ENCODE results near the gene HIP1. TPM values are rescaled to one million over a fixed set of nuclear protein-coding genes. Genes with fewer than 3 reads are reported as not detected.
"Not testable (repeated sequence)": the region's sequence is repeated elsewhere in the genome, so short reads cannot be mapped to it uniquely, and the experiment has no call there.

Gene HIP1
- total and polyA plus RNA-seq, 7 experiments from 2014 or later: 0.78 to 14.6 (median 1.7) TPM; not detected in 1

DNA sequence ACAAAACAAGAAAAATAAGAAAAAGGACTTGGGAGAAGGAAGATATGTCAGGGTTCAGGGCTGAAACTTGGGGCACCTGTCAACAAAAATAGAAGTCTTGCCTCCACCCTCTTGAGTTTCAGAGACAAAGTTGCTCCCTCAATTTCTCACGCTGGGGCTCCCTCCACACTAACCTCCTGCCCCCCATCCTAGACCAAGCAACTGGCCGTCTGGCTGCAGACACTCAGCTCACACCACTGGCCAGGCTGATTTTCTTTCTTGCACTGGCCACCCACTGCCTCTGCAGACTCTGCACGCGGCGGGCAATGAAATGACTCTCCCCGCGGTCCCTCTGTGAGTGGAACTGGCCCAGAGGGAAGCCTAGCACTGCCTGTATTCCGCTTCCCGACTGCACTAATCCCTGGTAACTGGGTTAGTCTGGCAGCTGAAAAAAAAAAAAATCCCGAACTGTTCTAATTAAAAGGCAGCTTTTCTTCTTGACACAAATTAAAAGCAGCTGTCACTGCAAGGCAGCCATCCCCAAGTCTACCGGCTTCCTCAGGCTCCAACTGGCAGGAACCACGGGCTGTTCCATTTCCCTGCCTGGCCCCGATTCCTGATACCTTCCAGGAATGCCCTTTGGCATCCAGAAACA lies 163.1 kb downstream of the HIP1 start:
- Histone ChIP-seq H3K36me3 (ENCODE audit: control insufficient read depth in 2 of 3, insufficient read depth in 3 of 3, low read length in 3 of 3) (no peaks in the 10 kb centered on the region), H3K27me3 (ENCODE audit: control insufficient read depth in 2 of 2, insufficient read depth in 2 of 2, low read length in 2 of 2) (no peaks in the 10 kb centered on the region), H3K9me3 (ENCODE audit: control insufficient read depth in 2 of 3, low read length in 3 of 3) (no peaks in the 10 kb centered on the region), H3K27ac (ENCODE audit: low read depth, low read length) (no peak overlapping the region), H3K4me3 (ENCODE audit: low read length) (no peak overlapping the region), H3K4me1 (ENCODE audit: control insufficient read depth in 2 of 2, insufficient read depth in 2 of 2, low read length in 2 of 2) (no peaks in the 10 kb centered on the region)
- no peak for ATAC-seq
- Mint-ChIP-seq H3K4me1 (no peaks in the 10 kb centered on the region), H3K27ac (peak overlapping the region in 1 of 9 donors; percentile 20), H3K36me3 (no peaks in the 10 kb centered on the region), H3K9me3 (no peaks in the 10 kb centered on the region), H3K4me3 (no peak overlapping the region), H3K27me3 (peaks cover 0 to 2% (median 0%) of the 10 kb centered on the region in 5 donors)
- no peak for DNase-seq
- POLR2A ChIA-PET: no interaction called here
- intact Hi-C loops (cut with micrococcal nuclease): no loop called here
- CTCF ChIA-PET: no interaction called here

- no peaks in the 10 kb centered on the region for H3K36me3 Mint-ChIP-seq
- H3K27me3 Mint-ChIP-seq: peaks cover 0 to 2% (median 0%) of the 10 kb centered on the region in 5 donors
- DNase-seq (no peak), ATAC-seq (no peak)
- Histone ChIP-seq H3K27me3 (ENCODE audit: control insufficient read depth in 2 of 2, insufficient read depth in 2 of 2, low read length in 2 of 2) (no peaks in the 10 kb centered on the region), H3K4me1 (ENCODE audit: control insufficient read depth in 2 of 2, insufficient read depth in 2 of 2, low read length in 2 of 2) (no peaks in the 10 kb centered on the region), H3K27ac (ENCODE audit: low read depth, low read length) (no peak overlapping the region), H3K36me3 (ENCODE audit: control insufficient read depth in 2 of 3, insufficient read depth in 3 of 3, low read length in 3 of 3) (no peaks in the 10 kb centered on the region), H3K4me3 (ENCODE audit: low read length) (no peak overlapping the region), H3K9me3 (ENCODE audit: control insufficient read depth in 2 of 3, low read length in 3 of 3) (no peaks in the 10 kb centered on the region)
- ChIA-PET POLR2A (no interaction called here), CTCF (interaction anchor here (0.5 kb wide), 1 partner anchor 110 kb away, joined by 3 read pairs; no protein-coding TSS in a partner anchor)
- H3K9me3 Mint-ChIP-seq: no peaks in the 10 kb centered on the region
- H3K27ac Mint-ChIP-seq: peak overlapping the region in 1 of 9 donors; percentile 30
- no peak overlapping the region for H3K4me3 Mint-ChIP-seq
- intact Hi-C loops (cut with micrococcal nuclease): no loop called here
- H3K4me1 Mint-ChIP-seq: no peaks in the 10 kb centered on the region
These were observed 165.2 kb downstream of the HIP1 start for GRCh38 chr7:75573477-75574019.

DNA sequence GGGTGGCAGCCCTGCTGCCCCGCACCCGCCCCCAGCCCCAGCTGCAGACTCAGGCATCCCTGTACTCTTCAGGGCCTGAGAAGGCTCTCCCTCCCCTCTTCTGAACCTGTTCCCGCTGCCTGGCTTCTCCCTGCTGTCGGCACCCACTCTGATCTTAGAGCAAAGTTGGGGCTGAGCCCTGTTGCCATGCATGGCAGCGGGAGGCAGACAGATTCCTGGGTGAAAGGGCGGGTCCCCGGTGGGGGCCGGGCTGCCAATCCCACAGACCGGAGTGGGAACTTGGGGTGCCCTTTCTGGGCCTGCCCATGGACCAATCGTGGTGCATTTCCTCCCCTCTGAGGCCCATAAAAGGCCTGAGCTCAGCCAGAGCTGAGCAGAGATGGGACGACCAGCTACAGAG lies 165.9 kb downstream of the HIP1 start:
- DNase-seq: no peak
- Histone ChIP-seq H3K27ac (ENCODE audit: low read depth, low read length) (no peak overlapping the region), H3K9me3 (ENCODE audit: control insufficient read depth in 2 of 3, low read length in 3 of 3) (no peaks in the 10 kb centered on the region), H3K36me3 (ENCODE audit: control insufficient read depth in 2 of 3, insufficient read depth in 3 of 3, low read length in 3 of 3) (no peaks in the 10 kb centered on the region), H3K27me3 (ENCODE audit: control insufficient read depth in 2 of 2, insufficient read depth in 2 of 2, low read length in 2 of 2) (no peaks in the 10 kb centered on the region), H3K4me1 (ENCODE audit: control insufficient read depth in 2 of 2, insufficient read depth in 2 of 2, low read length in 2 of 2) (no peaks in the 10 kb centered on the region), H3K4me3 (ENCODE audit: low read length) (no peak overlapping the region)
- H3K27me3 Mint-ChIP-seq: peaks cover 0 to 2% (median 0%) of the 10 kb centered on the region in 5 donors
- H3K9me3 Mint-ChIP-seq: no peaks in the 10 kb centered on the region
- ChIA-PET POLR2A (no interaction called here), CTCF (no interaction called here)
- H3K4me1 Mint-ChIP-seq: no peaks in the 10 kb centered on the region
- H3K36me3 Mint-ChIP-seq: no peaks in the 10 kb centered on the region
- intact Hi-C loops (cut with micrococcal nuclease): no loop called here
- ATAC-seq: no peak
- H3K27ac Mint-ChIP-seq: no peak overlapping the region
- H3K4me3 Mint-ChIP-seq: no peak overlapping the region

DNA sequence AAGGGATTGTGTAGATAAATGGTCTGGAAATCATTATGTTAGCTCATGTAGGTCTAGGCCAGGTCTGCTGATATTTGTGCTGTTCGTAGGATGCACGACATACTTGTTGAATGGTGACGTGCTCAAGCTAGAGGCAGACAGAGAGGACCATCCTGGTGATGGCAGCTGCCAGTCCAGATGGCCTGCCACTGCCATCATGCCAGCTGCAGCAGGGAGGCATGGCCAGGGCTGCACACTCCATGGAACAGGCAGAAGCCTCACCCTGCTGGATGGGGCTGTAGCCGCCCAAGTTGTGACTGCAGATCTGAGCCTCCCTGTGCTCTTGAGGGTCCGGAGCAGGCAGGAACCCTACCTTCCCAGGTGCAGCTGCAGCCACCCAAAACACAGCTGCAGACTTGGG lies 166.3 kb downstream of the HIP1 start:
- H3K9me3 ChIP-seq (ENCODE audit: control insufficient read depth in 2 of 3, low read length in 3 of 3): no peaks in the 10 kb centered on the region
- H3K9me3 Mint-ChIP-seq: no peaks in the 10 kb centered on the region

DNA sequence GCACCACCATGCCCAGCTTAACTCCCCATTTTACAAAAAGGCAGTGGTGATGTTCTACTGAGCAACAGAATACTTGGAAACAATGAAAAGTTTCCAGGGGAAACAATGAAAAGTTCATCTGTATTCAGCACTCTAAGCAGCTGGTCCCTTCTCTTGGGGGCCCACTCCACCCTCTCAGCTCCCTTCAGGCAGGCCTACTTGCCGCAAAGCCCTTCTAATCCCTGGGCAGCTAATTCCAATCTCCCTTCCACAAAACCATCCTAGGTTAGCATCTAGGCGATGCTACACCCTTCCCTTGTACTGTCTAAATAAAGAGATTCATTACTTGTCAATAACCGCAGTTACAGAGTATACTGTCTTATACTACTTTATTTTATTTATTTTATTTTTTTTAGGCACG lies 167.5 kb downstream of the HIP1 start:
- Mint-ChIP-seq H3K36me3 (no peaks in the 10 kb centered on the region), H3K27ac (no peak overlapping the region), H3K27me3 (peaks cover 0 to 2% (median 0%) of the 10 kb centered on the region in 5 donors), H3K9me3 (no peaks in the 10 kb centered on the region), H3K4me3 (no peak overlapping the region), H3K4me1 (no peaks in the 10 kb centered on the region)
- ChIA-PET CTCF (no interaction called here), POLR2A (interaction anchor here (0.5 kb wide), 1 partner anchor 927 kb away, joined by 4 read pairs; no protein-coding TSS in a partner anchor)
- no peaks in the 10 kb centered on the region for H3K27me3 ChIP-seq (ENCODE audit: control insufficient read depth in 2 of 2, insufficient read depth in 2 of 2, low read length in 2 of 2)
- H3K36me3 ChIP-seq (ENCODE audit: control insufficient read depth in 2 of 3, insufficient read depth in 3 of 3, low read length in 3 of 3): no peaks in the 10 kb centered on the region
- H3K4me1 ChIP-seq (ENCODE audit: control insufficient read depth in 2 of 2, insufficient read depth in 2 of 2, low read length in 2 of 2): no peaks in the 10 kb centered on the region
- no peak for ATAC-seq
- DNase-seq: no peak
- no peaks in the 10 kb centered on the region for H3K9me3 ChIP-seq (ENCODE audit: control insufficient read depth in 2 of 3, low read length in 3 of 3)
- H3K4me3 ChIP-seq (ENCODE audit: low read length): no peak overlapping the region
- no peak overlapping the region for H3K27ac ChIP-seq (ENCODE audit: low read depth, low read length)
- intact Hi-C loops (cut with micrococcal nuclease): no loop called here

More for the DNA sequence above, 166.3 kb downstream of the HIP1 start:
- ATAC-seq (no peak), DNase-seq (no peak)
- Histone ChIP-seq H3K27me3 (ENCODE audit: control insufficient read depth in 2 of 2, insufficient read depth in 2 of 2, low read length in 2 of 2) (no peaks in the 10 kb centered on the region), H3K4me1 (ENCODE audit: control insufficient read depth in 2 of 2, insufficient read depth in 2 of 2, low read length in 2 of 2) (no peaks in the 10 kb centered on the region), H3K4me3 (ENCODE audit: low read length) (no peak overlapping the region), H3K27ac (ENCODE audit: low read depth, low read length) (no peak overlapping the region), H3K36me3 (ENCODE audit: control insufficient read depth in 2 of 3, insufficient read depth in 3 of 3, low read length in 3 of 3) (no peaks in the 10 kb centered on the region)
- intact Hi-C loops (cut with micrococcal nuclease): no loop called here
- Mint-ChIP-seq H3K4me3 (no peak overlapping the region), H3K27ac (no peak overlapping the region), H3K36me3 (no peaks in the 10 kb centered on the region), H3K4me1 (no peaks in the 10 kb centered on the region), H3K27me3 (peaks cover 0 to 2% (median 0%) of the 10 kb centered on the region in 5 donors)
- ChIA-PET CTCF (no interaction called here), POLR2A (no interaction called here)

GRCh38 chr7:75569629-75570282 lies 169.0 kb downstream of the HIP1 start:
- peak; percentile 78 for ATAC-seq
- H3K9me3 Mint-ChIP-seq; H3K4me1 ChIP-seq (ENCODE audit: control insufficient read depth in 2 of 2, insufficient read depth in 2 of 2, low read length in 2 of 2); H3K4me3 Mint-ChIP-seq; POLR2A ChIA-PET; H3K27ac Mint-ChIP-seq; H3K27ac ChIP-seq (ENCODE audit: low read depth, low read length); H3K4me3 ChIP-seq (ENCODE audit: low read length); H3K4me1 Mint-ChIP-seq; H3K9me3 ChIP-seq (ENCODE audit: control insufficient read depth in 2 of 3, low read length in 3 of 3); CTCF ChIA-PET; intact Hi-C loops (cut with micrococcal nuclease); H3K36me3 ChIP-seq (ENCODE audit: control insufficient read depth in 2 of 3, insufficient read depth in 3 of 3, low read length in 3 of 3); H3K27me3 Mint-ChIP-seq; DNase-seq; H3K36me3 Mint-ChIP-seq; H3K27me3 ChIP-seq (ENCODE audit: control insufficient read depth in 2 of 2, insufficient read depth in 2 of 2, low read length in 2 of 2): not testable (repeated sequence)

Measured in naive thymus-derived CD4-positive, alpha-beta T cell (primary cell).